A549 (cell line): Measurements from ENCODE around the gene PLPP3. TPM values are rescaled to one million over a fixed set of nuclear protein-coding genes. Genes with fewer than 3 reads are reported as not detected.

Experiments
- ATAC-seq, 2 experiments: fragments of 200-7000 bp in 1 of 2; fragments of >200 bp in 1 of 2; cut with Nextera tagmentation in 1 of 2; cut with Tn5 transposase in 1 of 2; 3 replicates each; pipeline versions ENCODE4 v1.8.0 to v1.9.1; 2018 to 2020; ENCODE audit warnings: mild to moderate bottlenecking in 1 of 2, moderate library complexity in 1 of 2
- CTCF ChIA-PET: fragments of 300-600 bp; sonication (Branson Sonifier 250); formaldehyde crosslinking; extraction: SDS; loops from one replicate; lab custom pipeline; 2021; ENCODE audit warnings: antibody characterized with exemption, inconsistent platforms; lab: Yijun Ruan, JAX
- POLR2A ChIA-PET: fragments of 350-600 bp; formaldehyde crosslinking; extraction: SDS; loops from one replicate; lab custom pipeline; 2021; ENCODE audit warnings: antibody characterized with exemption, inconsistent platforms; lab: Yijun Ruan, JAX
- DNase-seq, 2 experiments: peaks; one replicate each; pipeline versions ENCODE4 v3.0.0 to v3.0.0-alpha.2; 2011 to 2016; ENCODE audit warnings: low read depth in 1 of 2, low spot score in 1 of 2
- FAIRE-seq: peaks from 2 replicates; lab custom pipeline; 2011; peaks lifted over from hg19 to GRCh38; lab: Jason Lieb, UNC
- H3K27ac ChIP-seq, 2 experiments: fragments of >200 bp; sonication (Bioruptor Twin); formaldehyde crosslinking; 3 replicates each; pipeline ENCODE4 v1.5.1; 2016 to 2017
- H3K4me1 ChIP-seq: fragments of >200 bp; sonication (Bioruptor Twin); formaldehyde crosslinking; 3 replicates; pipeline ENCODE4 v1.6.1; 2016
- H3K4me2 ChIP-seq: fragments of >200 bp; sonication (Bioruptor Twin); formaldehyde crosslinking; 3 replicates; pipeline ENCODE4 v1.6.1; 2016
- H3K4me3 ChIP-seq: fragments of >200 bp; sonication (Bioruptor Twin); formaldehyde crosslinking; 3 replicates; pipeline ENCODE4 v1.5.1; 2016
- H3K9me3 ChIP-seq: fragments of >200 bp; sonication (Bioruptor Twin); formaldehyde crosslinking; 3 replicates; pipeline ENCODE4 v1.6.1; 2016
- BHLHE40 ChIP-seq: IDR thresholded peaks from 2 replicates; pipeline ENCODE4 v1.6.1; 2012; ENCODE audit warnings: low read depth, low read length, inconsistent platforms
- CBX8 ChIP-seq: fragments of 200-600 bp; sonication (generic); IDR thresholded peaks from 2 replicates; pipeline ENCODE4 v1.6.1; 2016
- CEBPB ChIP-seq, 2 experiments: fragments of >200 bp in 1 of 2; sonication (Bioruptor Twin) in 1 of 2; formaldehyde crosslinking in 1 of 2; IDR thresholded peaks; 2 replicates each; pipeline ENCODE4 v1.6.1; 2012 to 2016
- CHD2 ChIP-seq: fragments of 150-350 bp; IDR thresholded peaks from 2 replicates; pipeline ENCODE4 v1.6.1; 2014; ENCODE audit warnings: low read length; ENCODE audit not compliant: partially characterized antibody
- CTCF ChIP-seq: fragments of >200 bp; sonication (Bioruptor Twin); formaldehyde crosslinking; IDR thresholded peaks from 3 replicates; pipeline ENCODE4 v1.5.1; 2016
- EP300 ChIP-seq, 2 experiments: fragments of >200 bp; sonication (Bioruptor Twin); formaldehyde crosslinking; IDR thresholded peaks; 2 replicates in 1 of 2; 3 replicates in 1 of 2; pipeline ENCODE4 v1.6.1; 2016 to 2017
- GATA3 ChIP-seq: IDR thresholded peaks from 2 replicates; pipeline ENCODE4 v1.6.1; 2012; ENCODE audit warnings: borderline replicate concordance
- HES2 ChIP-seq: fragments of >200 bp; sonication (Bioruptor Twin); formaldehyde crosslinking; IDR thresholded peaks from 2 replicates; pipeline ENCODE4 v1.6.1; 2016
- HMGXB4 ChIP-seq: fragments of 250-450 bp; sonication (Bioruptor Pico); IDR thresholded peaks from 2 replicates; pipeline ENCODE4 v1.5.0; 2021; ENCODE audit warnings: mild to moderate bottlenecking, moderate library complexity, borderline replicate concordance
- HOXA7 ChIP-seq: fragments of 250-450 bp; sonication (Bioruptor Pico); IDR thresholded peaks from 2 replicates; pipeline ENCODE4 v1.5.0; 2020; ENCODE audit warnings: mild to moderate bottlenecking, moderate library complexity
- HOXB5 ChIP-seq: fragments of 250-450 bp; sonication (Bioruptor Pico); IDR thresholded peaks from 2 replicates; pipeline ENCODE4 v1.5.0; 2020; ENCODE audit warnings: mild to moderate bottlenecking, moderate library complexity
- KDM5A ChIP-seq: fragments of 200-600 bp; sonication (generic); IDR thresholded peaks from 2 replicates; pipeline ENCODE4 v1.6.1; 2016; ENCODE audit warnings: antibody characterized with exemption, mild to moderate bottlenecking
- MAFK ChIP-seq: fragments of 450-650 bp; IDR thresholded peaks from 2 replicates; pipeline ENCODE4 v1.6.1; 2014; ENCODE audit not compliant: partially characterized antibody
- NFE2L2 ChIP-seq: fragments of 150-350 bp; conservative IDR thresholded peaks from 2 replicates; pipeline ENCODE4 v1.6.1; 2014; ENCODE audit warnings: low read length
- NPAS2 ChIP-seq: fragments of 250-450 bp; sonication (Bioruptor Pico); IDR thresholded peaks from 2 replicates; pipeline ENCODE4 v1.8.0; 2022; ENCODE audit warnings: mild to moderate bottlenecking, moderate library complexity, borderline replicate concordance
- NR3C1 ChIP-seq: fragments of >200 bp; sonication (Bioruptor Twin); formaldehyde crosslinking; IDR thresholded peaks from 3 replicates; pipeline ENCODE4 v1.6.1; 2017
- PBX3 ChIP-seq: IDR thresholded peaks from 2 replicates; pipeline ENCODE4 v1.6.1; 2012
- POLR2AphosphoS2 ChIP-seq: conservative IDR thresholded peaks from 2 replicates; pipeline ENCODE4 v1.6.1; 2012; ENCODE audit warnings: low read length, improper control_type of control experiment, inconsistent platforms
- RAD21 ChIP-seq, 2 experiments: fragments of >200 bp in 1 of 2; sonication (Bioruptor Twin) in 1 of 2; formaldehyde crosslinking in 1 of 2; IDR thresholded peaks in 1 of 2; conservative IDR thresholded peaks in 1 of 2; 2 replicates in 1 of 2; 3 replicates in 1 of 2; pipeline ENCODE4 v1.6.1; 2012 to 2018; ENCODE audit warnings: inconsistent platforms in 1 of 2
- RCOR1 ChIP-seq: fragments of 150-350 bp; IDR thresholded peaks from 2 replicates; pipeline ENCODE4 v1.6.1; 2014; ENCODE audit warnings: antibody characterized with exemption, low read length, low read depth
- RFX5 ChIP-seq: fragments of 450-650 bp; IDR thresholded peaks from 2 replicates; pipeline ENCODE4 v1.7.1; 2014; ENCODE audit warnings: antibody characterized with exemption, mild to moderate bottlenecking, moderate library complexity
- SMC3 ChIP-seq: fragments of >200 bp; sonication (Bioruptor Twin); formaldehyde crosslinking; IDR thresholded peaks from 3 replicates; pipeline ENCODE4 v1.6.1; 2018; ENCODE audit warnings: inconsistent platforms
- USF2 ChIP-seq: fragments of 450-650 bp; IDR thresholded peaks from 2 replicates; pipeline ENCODE4 v1.6.1; 2014; ENCODE audit warnings: antibody characterized with exemption
- ZC3H11A ChIP-seq: fragments of 450-650 bp; IDR thresholded peaks from 2 replicates; pipeline ENCODE4 v1.6.1; 2014; ENCODE audit warnings: antibody characterized with exemption, mild to moderate bottlenecking
- ZNF302 ChIP-seq: fragments of 250-450 bp; sonication (Bioruptor Pico); IDR thresholded peaks from 2 replicates; pipeline ENCODE4 v1.9.0; 2021; ENCODE audit warnings: inconsistent platforms, mild to moderate bottlenecking, moderate library complexity
- ZSCAN20 ChIP-seq: fragments of 250-450 bp; sonication (Bioruptor Pico); IDR thresholded peaks from 2 replicates; pipeline ENCODE4 v1.8.0; 2022; ENCODE audit warnings: mild to moderate bottlenecking, moderate library complexity
- WGBS: methylation state at CpG from one replicate; pipeline ENCODE4 v1.1.6; 2017; ENCODE audit errors: missing lambda C conversion rate; 5-methylcytosine and 5-hydroxymethylcytosine counted together
- polyA plus RNA-seq, 4 experiments: library from polyadenylated mRNA; depleted of rRNA in 3 of 4; stranded (reverse); fragments of >200 nt; fragmentation: RNase III in 1 of 4; extraction: RNeasy Plus Mini Kit Qiagen cat#74134 plus additional on column Dnase treatment in 1 of 4; gene quantifications; 2 replicates in 3 of 4; 3 replicates in 1 of 4; pipeline ENCODE4 v1.2.3, GENCODE V29; 2011 to 2017

PLPP3 gene
- polyA plus RNA-seq, 2 of the 4 experiments (the other 2 are of a cell fraction) = 23.6 to 25.6 TPM

GRCh38 chr1:56512724-56513494 is 66.5 kb downstream of the PLPP3 start (continued):
- TF ChIP-seq PBX3 = no peak
- TF ChIP-seq, all 56 proteins: peak for 0

GRCh38 chr1:56511766-56512165 is 67.6 kb downstream of the PLPP3 start:
- FAIRE-seq (no peak), DNase-seq (no peak), ATAC-seq (no peak)
- Histone ChIP-seq H3K4me1 (peaks cover 4% of the 10 kb centered on the region; the same call in 1 of the 3 replicates), H3K9me3 (no peaks in the 10 kb centered on the region), H3K4me2 (no peak overlapping the region), H3K4me3 (no peak overlapping the region), H3K27ac (no peak overlapping the region)
- WGBS = 94% methylated on average over 7 of the region's 8 CpGs
- POLR2A ChIA-PET = no interaction called here
- CTCF ChIA-PET = interaction anchor here (0.7 kb wide), 1 partner anchor 1234 kb away, joined by 3 read pairs; no protein-coding TSS in a partner anchor
- TF ChIP-seq EP300 (IDR thresholded peaks at IDR 0.05) (no peak), HMGXB4 (no peak), CEBPB (IDR thresholded peaks at IDR 0.05) (no peak), NR3C1 (no peak), NPAS2 (CRISPR knock-in tag) (no peak), RAD21 (conservative IDR thresholded peaks at IDR 0.05 in 1 of 2, IDR thresholded peaks at IDR 0.05 in 1 of 2) (no peak)

- Histone ChIP-seq H3K4me2 (no peak overlapping the region), H3K9me3 (no peaks in the 10 kb centered on the region), H3K27ac (no peak overlapping the region), H3K4me1 (peaks cover 4% of the 10 kb centered on the region; the same call in 1 of the 3 replicates), H3K4me3 (no peak overlapping the region)
- no peak for DNase-seq
- POLR2A ChIA-PET = no interaction called here
- 87% methylated on average over 6 of the region's 6 CpGs for WGBS
- no peak for ATAC-seq
- CTCF ChIA-PET = interaction anchor here (0.7 kb wide), 1 partner anchor 1234 kb away, joined by 3 read pairs; no protein-coding TSS in a partner anchor
- TF ChIP-seq POLR2AphosphoS2 (no peak), BHLHE40 (no peak), CTCF (no peak), MAFK (no peak), KDM5A (no peak), CHD2 (no peak)
- FAIRE-seq = no peak
These were observed 68.0 kb downstream of the PLPP3 start for GRCh38 chr1:56511364-56511763.

GRCh38 chr1:56510642-56511021 is 68.7 kb downstream of the PLPP3 start:
- Histone ChIP-seq H3K4me1 (peaks cover 4% of the 10 kb centered on the region; the same call in 1 of the 3 replicates), H3K4me2 (no peak overlapping the region), H3K9me3 (no peaks in the 10 kb centered on the region), H3K4me3 (no peak overlapping the region), H3K27ac (no peak overlapping the region)
- FAIRE-seq (no peak), DNase-seq (no peak), ATAC-seq (no peak)
- 41% methylated on average over 1 of the region's 1 CpG for WGBS
- POLR2A ChIA-PET = no interaction called here
- CTCF ChIA-PET = no interaction called here
- TF ChIP-seq HOXA7 (CRISPR knock-in tag) (no peak), NFE2L2 (no peak), RCOR1 (no peak), HES2 (no peak), ZSCAN20 (no peak), NPAS2 (CRISPR knock-in tag) (no peak), RFX5 (no peak), USF2 (no peak), ZNF302 (CRISPR knock-in tag) (no peak), HOXB5 (CRISPR knock-in tag) (no peak), GATA3 (no peak), SMC3 (no peak), CBX8 (no peak), ZC3H11A (no peak)
